Measurements from ENCODE around the gene ALOX5AP. TPM values are rescaled to one million over a fixed set of nuclear protein-coding genes. Genes with fewer than 3 reads are reported as not detected.

The ALOX5AP gene
- total RNA-seq, 1 experiment from 2014 or later, result not detected

GRCh38 chr13:30753030-30753616, 17.8 kb downstream of the ALOX5AP start:
- intact Hi-C loops (cut with micrococcal nuclease; ENCODE audit: unreplicated experiment), result no loop called here
- H3K4me1 Mint-ChIP-seq (ENCODE audit: low read depth, unreplicated experiment), result no peaks in the 10 kb centered on the region
- H3K4me3 Mint-ChIP-seq (ENCODE audit: low read depth, unreplicated experiment), result no peak overlapping the region
- TF ChIP-seq, protein P1, sequence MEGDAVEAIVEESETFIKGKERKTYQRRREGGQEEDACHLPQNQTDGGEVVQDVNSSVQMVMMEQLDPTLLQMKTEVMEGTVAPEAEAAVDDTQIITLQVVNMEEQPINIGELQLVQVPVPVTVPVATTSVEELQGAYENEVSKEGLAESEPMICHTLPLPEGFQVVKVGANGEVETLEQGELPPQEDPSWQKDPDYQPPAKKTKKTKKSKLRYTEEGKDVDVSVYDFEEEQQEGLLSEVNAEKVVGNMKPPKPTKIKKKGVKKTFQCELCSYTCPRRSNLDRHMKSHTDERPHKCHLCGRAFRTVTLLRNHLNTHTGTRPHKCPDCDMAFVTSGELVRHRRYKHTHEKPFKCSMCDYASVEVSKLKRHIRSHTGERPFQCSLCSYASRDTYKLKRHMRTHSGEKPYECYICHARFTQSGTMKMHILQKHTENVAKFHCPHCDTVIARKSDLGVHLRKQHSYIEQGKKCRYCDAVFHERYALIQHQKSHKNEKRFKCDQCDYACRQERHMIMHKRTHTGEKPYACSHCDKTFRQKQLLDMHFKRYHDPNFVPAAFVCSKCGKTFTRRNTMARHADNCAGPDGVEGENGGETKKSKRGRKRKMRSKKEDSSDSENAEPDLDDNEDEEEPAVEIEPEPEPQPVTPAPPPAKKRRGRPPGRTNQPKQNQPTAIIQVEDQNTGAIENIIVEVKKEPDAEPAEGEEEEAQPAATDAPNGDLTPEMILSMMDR (IDR thresholded peaks at IDR 0.05; ENCODE audit: unreplicated experiment), result no peak
- H3K27ac Mint-ChIP-seq (ENCODE audit: unreplicated experiment), result no peak overlapping the region
- no peaks in the 10 kb centered on the region for H3K9me3 Mint-ChIP-seq (ENCODE audit: low read depth, unreplicated experiment)
- H3K36me3 Mint-ChIP-seq (ENCODE audit: insufficient read depth, unreplicated experiment), result no peaks in the 10 kb centered on the region
- no peak for DNase-seq
- no TSS peak for BruUV-seq (replicated peaks)
- H3K27me3 Mint-ChIP-seq (ENCODE audit: unreplicated experiment), result peaks cover 15% of the 10 kb centered on the region
- CTCF ChIA-PET, result interaction anchor here (0.6 kb wide), 1 partner anchor 34 kb away, joined by 8 read pairs; no protein-coding TSS in a partner anchor

DNA sequence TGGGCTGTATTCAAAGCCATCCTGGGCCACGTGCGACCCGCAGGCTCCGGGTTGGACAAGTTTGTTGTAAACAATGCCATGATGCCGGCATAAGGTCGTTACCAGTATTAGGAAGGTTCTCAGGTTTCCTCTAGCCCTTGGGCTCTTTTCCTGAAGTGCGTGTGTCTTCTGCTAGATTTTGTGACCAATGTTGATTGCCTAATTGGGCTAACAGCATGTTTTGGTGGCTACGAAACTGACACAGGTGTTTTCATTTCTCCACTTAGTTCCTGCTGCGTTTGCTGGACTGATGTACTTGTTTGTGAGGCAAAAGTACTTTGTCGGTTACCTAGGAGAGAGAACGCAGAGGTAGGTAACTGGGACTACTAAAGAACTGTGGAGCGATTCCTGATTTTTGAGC, 20.3 kb downstream of the ALOX5AP start:
- H3K9me3 Mint-ChIP-seq (ENCODE audit: low read depth, unreplicated experiment), result no peaks in the 10 kb centered on the region
- no peaks in the 10 kb centered on the region for H3K36me3 Mint-ChIP-seq (ENCODE audit: insufficient read depth, unreplicated experiment)
- intact Hi-C loops (cut with micrococcal nuclease; ENCODE audit: unreplicated experiment), result no loop called here
- CTCF ChIA-PET, result no interaction called here
- BruUV-seq (replicated peaks), result no TSS peak
- no peak for DNase-seq
- H3K27me3 Mint-ChIP-seq (ENCODE audit: unreplicated experiment), result peaks cover 31% of the 10 kb centered on the region
- H3K4me1 Mint-ChIP-seq (ENCODE audit: low read depth, unreplicated experiment), result no peaks in the 10 kb centered on the region
- TF ChIP-seq, protein P1 (IDR thresholded peaks at IDR 0.05; ENCODE audit: unreplicated experiment), result no peak
- no peak overlapping the region for H3K4me3 Mint-ChIP-seq (ENCODE audit: low read depth, unreplicated experiment)
- no peak overlapping the region for H3K27ac Mint-ChIP-seq (ENCODE audit: unreplicated experiment)

DNA sequence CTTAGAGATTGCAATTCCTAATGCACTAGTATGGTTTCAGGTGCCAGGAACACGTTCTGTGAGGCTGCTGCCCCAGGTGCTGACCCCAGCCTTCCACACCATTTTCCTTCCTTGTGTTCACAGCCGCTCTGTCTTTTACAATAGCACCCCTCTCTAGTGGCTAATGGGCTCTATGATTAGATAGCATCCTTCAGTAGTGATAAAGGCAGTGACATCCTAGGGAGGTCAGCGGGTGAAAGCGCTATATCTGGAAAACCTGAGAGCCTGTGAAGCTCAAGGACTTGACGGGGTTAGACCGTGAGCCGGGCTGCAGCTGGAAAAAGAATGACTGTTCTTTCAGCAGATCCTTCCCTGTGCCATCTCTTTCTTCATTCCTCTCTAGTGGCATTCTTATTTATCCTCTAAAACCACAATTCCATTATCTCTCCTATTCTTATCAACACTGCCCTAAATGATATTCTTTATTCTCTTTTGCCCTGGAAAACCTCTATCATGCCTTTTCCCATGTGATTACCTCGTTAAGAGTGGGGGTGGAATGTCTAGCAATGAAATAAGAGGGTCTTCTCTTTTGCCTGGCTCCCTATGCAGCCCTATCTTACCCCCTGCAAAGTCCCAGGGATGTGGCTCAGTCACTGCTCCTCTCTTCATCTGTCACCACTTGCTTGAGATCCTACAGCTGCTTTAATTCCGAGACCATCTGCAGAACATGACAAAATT, 21.8 kb downstream of the ALOX5AP start:
- DNase-seq, result no peak
- no peaks in the 10 kb centered on the region for H3K4me1 Mint-ChIP-seq (ENCODE audit: low read depth, unreplicated experiment)
- no peaks in the 10 kb centered on the region for H3K9me3 Mint-ChIP-seq (ENCODE audit: low read depth, unreplicated experiment)
- TF ChIP-seq, protein P1 (IDR thresholded peaks at IDR 0.05; ENCODE audit: unreplicated experiment), result no peak
- intact Hi-C loops (cut with micrococcal nuclease; ENCODE audit: unreplicated experiment), result no loop called here
- no peaks in the 10 kb centered on the region for H3K36me3 Mint-ChIP-seq (ENCODE audit: insufficient read depth, unreplicated experiment)
- no TSS peak for BruUV-seq (replicated peaks)
- CTCF ChIA-PET, result no interaction called here
- H3K27ac Mint-ChIP-seq (ENCODE audit: unreplicated experiment), result no peak overlapping the region
- peaks cover 31% of the 10 kb centered on the region for H3K27me3 Mint-ChIP-seq (ENCODE audit: unreplicated experiment)
- no peak overlapping the region for H3K4me3 Mint-ChIP-seq (ENCODE audit: low read depth, unreplicated experiment)

DNA sequence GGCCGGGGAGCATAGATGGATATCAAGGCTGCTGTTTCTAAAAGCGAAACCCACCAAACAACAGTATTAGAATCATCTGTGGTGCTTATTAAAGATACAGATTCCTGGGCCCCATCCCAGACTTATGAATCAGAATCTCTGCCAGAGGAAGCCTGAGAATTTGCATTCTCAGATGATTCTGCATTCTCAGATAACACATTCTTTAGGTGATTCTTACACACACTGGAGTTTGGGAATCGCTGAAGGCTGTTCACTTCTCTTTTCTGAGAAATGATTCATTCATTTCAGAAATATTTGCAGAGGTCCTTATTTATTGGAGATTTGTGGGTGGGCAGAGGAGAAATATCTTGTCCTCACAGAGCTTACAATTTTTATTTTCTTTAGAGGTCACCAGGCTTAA, 24.4 kb downstream of the ALOX5AP start:
- H3K4me1 Mint-ChIP-seq (ENCODE audit: low read depth, unreplicated experiment), result no peaks in the 10 kb centered on the region
- H3K27me3 Mint-ChIP-seq (ENCODE audit: unreplicated experiment), result peaks cover 44% of the 10 kb centered on the region
- BruUV-seq (replicated peaks), result no TSS peak
- CTCF ChIA-PET, result interaction anchor here (0.6 kb wide), 1 partner anchor 53 kb away, joined by 3 read pairs; no protein-coding TSS in a partner anchor
- no peaks in the 10 kb centered on the region for H3K9me3 Mint-ChIP-seq (ENCODE audit: low read depth, unreplicated experiment)
- intact Hi-C loops (cut with micrococcal nuclease; ENCODE audit: unreplicated experiment), result no loop called here
- TF ChIP-seq, protein P1 (IDR thresholded peaks at IDR 0.05; ENCODE audit: unreplicated experiment), result no peak
- no peak overlapping the region for H3K4me3 Mint-ChIP-seq (ENCODE audit: low read depth, unreplicated experiment)
- no peak for DNase-seq
- H3K36me3 Mint-ChIP-seq (ENCODE audit: insufficient read depth, unreplicated experiment), result no peaks in the 10 kb centered on the region
- no peak overlapping the region for H3K27ac Mint-ChIP-seq (ENCODE audit: unreplicated experiment)

Data from Calu3 (cell line).